Islet of Langerhans (tissue), 1 donor: ENCODE results near the gene SPATA3.

Source experiments
- FAIRE-seq: peaks from one replicate; lab custom pipeline; 2011; peaks lifted over from hg19 to GRCh38; lab: Jason Lieb, UNC

Gene SPATA3

DNA sequence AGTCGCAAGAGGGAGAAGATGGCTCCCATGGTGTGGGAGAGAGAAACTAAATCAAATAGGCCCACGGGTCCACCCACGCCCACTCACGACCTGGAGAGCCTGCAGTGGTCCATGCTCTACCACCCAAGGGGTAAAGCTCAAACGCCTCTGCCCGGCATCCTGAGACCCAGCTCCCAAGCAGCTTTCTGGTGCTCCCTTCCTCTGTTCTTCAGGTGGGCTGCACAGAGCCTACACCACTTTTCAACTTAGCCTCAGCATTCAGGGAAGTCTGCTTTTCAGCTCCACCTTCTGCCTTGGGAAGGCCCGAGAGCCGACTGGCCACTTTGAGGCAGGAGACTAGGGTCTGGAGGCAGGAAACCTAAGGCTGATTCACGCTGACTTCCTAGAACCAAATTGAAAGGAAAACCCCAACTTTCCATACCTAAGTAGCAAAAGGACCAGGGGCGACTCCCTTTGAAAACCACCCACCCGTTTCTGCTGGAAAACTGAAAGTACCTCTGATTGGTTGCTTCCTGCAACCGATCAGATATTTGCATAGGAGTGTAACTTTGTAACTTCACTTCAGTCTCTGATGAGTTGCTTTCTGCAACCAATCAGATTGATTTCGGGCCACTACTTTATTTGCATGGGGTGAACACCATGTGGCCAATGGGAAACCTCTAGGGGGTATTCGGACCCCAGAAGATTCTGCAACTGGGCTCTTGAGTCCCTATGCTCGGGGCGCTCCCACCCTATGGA is 26.8 kb upstream of the SPATA3 start:
- no peak for FAIRE-seq

DNA sequence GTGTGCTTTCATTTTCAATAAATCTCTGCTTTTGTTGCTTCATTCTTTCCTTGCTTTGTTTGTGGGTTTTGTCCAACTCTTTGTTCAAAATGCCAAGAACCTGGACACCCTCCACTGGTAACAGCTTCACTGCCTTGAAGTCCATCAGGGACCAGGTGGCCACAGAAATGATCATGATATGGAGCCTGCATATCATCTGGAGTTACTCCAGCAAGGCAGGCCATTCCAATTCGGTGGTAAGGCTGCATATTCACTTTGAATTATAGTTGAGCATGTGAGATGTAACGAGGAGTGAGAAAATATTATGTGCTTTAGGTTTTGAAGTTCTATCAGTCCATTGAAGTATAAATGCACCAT is 26.3 kb upstream of the SPATA3 start:
- FAIRE-seq, result no peak

- FAIRE-seq, result no peak
Observed at GRCh38 chr2:230972046-230972445, 23.9 kb upstream of the SPATA3 start.

DNA sequence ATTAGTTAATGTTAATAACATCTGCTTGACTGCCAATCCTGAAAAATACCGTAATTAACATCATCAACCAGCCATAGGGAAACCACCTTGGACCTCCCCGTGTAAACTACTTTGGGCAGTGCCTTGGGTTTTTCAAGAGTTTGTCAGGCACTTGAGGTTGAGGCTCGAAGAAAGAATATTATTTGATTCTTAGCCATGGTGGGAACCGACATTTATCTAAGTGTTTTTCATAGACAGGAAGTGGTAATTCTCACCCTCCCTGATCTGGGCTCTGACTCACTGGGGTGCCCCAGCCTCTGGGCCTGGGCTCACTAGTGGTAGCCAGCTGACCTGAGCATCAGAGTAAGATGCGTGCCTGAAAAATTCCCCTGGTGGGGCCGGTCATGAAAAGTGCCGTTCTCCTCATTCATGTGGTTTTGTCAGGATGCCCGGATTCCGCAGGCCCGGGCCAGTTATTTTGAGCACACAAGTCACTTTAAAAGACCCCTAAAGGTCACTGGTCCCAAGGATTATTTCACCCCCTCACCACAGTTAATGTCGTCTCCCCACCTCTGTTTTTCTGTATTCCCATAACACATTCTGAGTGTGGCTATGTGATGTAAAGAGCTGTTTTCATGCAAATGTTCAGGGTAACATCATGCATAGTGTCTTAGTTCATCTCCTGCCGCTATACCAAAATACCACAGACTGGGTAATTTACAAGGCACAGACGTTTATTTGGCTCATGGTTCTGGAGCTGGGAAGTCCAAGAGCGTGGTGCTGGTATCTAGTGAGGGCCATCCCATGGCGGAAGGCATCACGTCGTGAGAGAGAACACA is 21.6 kb upstream of the SPATA3 start:
- FAIRE-seq, result no peak

DNA sequence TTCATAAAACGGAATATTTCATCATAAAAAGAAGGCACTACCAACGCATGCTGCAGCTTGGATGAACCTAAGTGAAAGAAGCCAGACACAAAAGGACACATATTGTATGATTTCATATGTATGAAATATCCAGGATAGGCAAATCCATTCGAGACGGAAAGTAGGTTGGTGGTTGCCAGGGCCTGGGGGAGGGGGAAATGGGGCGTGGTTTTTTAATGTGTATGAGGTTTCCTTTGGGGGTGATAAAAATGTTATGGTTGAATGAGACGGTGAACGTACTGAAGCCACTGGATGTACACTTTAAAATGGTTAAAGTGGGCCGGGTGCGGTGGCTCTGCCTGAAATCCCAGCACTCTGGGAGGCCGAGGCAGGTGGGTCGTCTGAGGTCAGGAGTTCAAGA is 20.0 kb upstream of the SPATA3 start:
- FAIRE-seq, result no peak

- no peak for FAIRE-seq
Observed at GRCh38 chr2:230976671-230977171, 19.2 kb upstream of the SPATA3 start.

DNA sequence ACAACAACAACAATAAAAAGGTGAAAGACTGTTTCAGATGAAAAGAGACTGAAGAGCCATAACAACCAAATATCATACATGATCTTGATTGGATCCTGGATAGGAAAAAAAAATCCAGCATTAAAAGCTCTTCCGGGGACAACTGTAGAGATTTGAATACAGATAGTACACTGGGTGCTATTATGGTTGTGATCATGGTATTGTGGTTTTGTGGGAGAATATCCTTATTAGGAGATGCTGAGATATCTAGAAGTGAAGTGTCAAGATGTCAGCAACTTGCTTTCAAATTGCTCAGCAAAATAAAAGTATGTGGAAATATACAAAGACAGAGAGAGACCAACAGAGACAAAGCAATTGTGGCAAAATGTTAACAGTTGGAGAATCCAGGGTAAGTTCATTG is 15.5 kb upstream of the SPATA3 start:
- FAIRE-seq, result no peak

GRCh38 chr2:230981704-230982103 is 14.2 kb upstream of the SPATA3 start:
- FAIRE-seq, result no peak

DNA sequence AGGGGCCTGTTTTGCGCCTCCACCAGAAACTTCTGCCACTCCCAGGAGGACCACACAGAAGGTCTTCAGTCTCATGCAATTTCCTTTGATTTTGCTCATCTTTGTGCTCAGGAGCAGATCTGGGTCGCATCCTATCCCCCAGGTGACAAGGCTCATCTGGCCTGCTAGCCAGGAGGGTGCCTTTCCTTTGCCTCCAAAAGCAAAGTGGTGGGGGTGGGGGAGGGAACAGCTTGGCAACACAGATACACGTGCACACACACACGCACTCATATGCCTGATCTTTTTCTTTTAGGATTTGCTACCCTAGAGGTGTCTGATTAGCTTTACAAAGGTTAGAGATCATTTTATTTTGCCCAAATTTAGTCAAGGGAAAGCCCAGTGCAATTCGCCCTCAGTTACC is 13.8 kb upstream of the SPATA3 start:
- FAIRE-seq, result no peak

- FAIRE-seq, result no peak
Observed at GRCh38 chr2:230982528-230982927, 13.4 kb upstream of the SPATA3 start.

- FAIRE-seq, result no peak
Observed at GRCh38 chr2:230983566-230983965, 12.4 kb upstream of the SPATA3 start.

DNA sequence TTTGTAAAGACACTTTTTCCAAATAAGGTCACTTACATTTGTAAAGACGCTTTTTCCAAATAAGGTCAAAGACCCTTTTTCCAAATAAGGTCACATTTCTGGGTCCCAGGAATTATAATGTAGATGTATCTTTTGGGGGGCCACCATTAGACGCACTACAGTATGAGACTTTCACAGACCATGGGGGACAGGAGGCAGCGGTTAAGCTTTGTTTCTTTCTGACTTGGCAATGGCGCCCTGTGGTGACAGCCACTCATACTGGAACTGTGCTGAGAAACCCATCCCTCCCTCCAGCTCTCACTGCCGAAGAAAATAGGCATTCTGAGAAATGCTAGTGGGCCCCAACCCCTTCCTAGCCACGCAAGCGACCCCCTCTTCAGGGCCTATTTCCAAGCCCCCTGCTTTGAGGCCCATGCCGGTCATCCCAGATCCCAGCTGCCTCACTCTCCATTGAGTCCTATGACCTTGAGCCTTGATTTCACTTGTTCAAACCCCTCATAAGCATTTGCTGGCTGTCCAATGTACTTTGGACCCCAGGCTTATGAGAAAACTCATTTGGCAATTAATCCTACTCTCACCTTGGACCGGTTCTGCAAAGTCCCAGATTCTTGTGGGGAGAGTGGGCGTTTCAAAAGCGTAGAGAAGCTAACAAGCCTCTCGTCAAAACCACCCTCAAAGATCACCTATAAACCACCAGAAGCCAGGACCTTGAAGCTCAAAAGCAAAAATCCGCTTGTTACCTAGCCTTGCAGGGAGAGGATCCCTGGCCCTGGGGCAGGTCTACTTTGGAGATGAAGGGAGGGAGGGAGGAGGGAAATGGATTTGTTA is 11.3 kb upstream of the SPATA3 start:
- FAIRE-seq, result no peak

DNA sequence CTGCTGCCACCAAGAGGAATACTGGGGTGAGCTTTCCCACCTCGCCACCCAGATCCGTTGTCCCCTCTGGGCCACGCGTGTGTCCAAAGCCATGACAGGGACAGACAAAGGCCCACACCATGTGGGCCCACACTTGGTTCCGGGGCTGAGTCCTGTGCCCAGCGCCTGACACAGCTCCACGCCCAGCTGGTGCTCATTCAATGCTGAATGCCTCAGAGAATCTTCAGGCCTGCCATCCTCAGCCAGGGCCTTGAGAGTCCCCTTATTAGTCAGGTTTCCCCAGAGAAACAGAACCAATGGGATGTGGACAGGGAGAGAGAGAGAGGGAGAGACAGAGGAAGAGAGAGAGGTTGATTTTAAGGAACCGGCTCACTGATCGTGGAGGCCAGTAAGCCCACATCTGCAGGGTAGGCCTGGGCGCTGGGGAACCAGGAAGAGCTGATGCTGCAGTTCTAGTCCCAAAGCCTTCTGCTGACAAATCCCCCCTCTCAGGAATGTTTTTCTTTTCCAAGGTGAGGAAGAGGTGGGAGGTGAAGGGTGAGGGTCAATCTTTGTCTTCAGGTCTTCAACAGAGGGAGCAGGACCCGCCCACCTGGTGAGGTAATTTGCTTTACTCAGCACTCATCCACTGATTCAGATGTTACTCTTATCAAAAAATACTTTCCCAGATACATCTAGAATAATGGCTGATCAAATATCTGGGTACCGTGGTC is 10.2 kb upstream of the SPATA3 start:
- no peak for FAIRE-seq

- FAIRE-seq, result no peak
Observed at GRCh38 chr2:230986520-230987136, 9.3 kb upstream of the SPATA3 start.

- FAIRE-seq, result no peak
Observed at GRCh38 chr2:230987137-230988020, 8.5 kb upstream of the SPATA3 start.

DNA sequence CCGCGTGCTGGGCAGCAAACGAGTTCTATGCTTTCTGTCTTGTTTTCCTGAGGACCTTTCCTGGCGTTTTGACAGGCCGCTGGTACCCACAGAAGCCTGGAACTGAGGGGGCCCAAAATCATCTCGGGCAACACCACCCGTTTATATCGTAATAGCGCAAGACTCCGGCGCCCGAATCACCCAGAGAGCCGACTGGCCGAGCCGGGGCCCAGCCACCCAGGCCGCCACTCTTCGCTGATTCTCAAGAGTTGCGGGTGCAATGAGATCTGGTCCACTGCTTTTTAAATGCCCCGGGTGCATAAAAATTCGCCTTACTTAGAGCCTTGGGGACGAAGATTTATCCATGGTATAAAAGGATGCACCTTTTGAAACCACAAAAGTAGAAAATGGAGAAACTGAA is 6.2 kb upstream of the SPATA3 start:
- no peak for FAIRE-seq

GRCh38 chr2:230990131-230990898 is 5.6 kb upstream of the SPATA3 start:
- FAIRE-seq, result no peak

DNA sequence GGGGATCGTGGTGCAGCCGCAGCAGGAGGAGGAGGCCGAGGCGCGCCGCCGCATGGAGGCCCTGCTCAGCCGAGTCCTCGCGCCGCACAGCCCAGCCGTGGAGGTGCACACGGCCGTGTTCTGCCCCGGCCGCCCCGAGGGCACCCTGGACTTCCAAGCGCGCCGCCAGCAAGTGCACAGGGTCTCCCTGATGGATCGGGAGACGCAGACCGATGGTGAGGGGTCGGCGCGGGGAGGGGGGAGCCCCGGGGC is 5.1 kb upstream of the SPATA3 start:
- FAIRE-seq, result no peak

- FAIRE-seq, result no peak
Observed at GRCh38 chr2:230991598-230991997, 4.3 kb upstream of the SPATA3 start.

DNA sequence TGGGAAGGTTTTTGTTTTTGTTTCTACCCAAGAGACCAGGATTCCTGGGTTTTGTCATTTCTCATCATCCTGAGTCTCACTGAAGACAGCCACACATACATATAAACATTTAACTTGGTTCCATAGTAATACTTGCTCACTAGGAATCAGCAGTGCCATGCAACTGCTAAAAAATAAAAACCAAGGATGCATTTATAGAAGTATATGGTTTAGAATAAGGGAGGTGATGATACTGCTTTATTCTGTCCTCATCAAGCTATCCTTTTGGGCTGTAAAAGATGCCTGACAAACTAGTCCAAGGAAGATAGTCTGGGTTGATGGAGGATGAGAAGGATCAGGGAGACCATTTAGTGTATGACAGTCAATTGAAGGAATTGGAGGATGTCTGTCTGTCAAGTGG is 740 bp downstream of the SPATA3 start:
- no peak for FAIRE-seq
